ENCODE data around the gene YKT6.

The YKT6 gene

GRCh38 chr7:44258865-44259546, 58.2 kb downstream of the YKT6 start:
- DNase-seq (ENCODE audit: low read depth in 2 of 2): no peak

DNA sequence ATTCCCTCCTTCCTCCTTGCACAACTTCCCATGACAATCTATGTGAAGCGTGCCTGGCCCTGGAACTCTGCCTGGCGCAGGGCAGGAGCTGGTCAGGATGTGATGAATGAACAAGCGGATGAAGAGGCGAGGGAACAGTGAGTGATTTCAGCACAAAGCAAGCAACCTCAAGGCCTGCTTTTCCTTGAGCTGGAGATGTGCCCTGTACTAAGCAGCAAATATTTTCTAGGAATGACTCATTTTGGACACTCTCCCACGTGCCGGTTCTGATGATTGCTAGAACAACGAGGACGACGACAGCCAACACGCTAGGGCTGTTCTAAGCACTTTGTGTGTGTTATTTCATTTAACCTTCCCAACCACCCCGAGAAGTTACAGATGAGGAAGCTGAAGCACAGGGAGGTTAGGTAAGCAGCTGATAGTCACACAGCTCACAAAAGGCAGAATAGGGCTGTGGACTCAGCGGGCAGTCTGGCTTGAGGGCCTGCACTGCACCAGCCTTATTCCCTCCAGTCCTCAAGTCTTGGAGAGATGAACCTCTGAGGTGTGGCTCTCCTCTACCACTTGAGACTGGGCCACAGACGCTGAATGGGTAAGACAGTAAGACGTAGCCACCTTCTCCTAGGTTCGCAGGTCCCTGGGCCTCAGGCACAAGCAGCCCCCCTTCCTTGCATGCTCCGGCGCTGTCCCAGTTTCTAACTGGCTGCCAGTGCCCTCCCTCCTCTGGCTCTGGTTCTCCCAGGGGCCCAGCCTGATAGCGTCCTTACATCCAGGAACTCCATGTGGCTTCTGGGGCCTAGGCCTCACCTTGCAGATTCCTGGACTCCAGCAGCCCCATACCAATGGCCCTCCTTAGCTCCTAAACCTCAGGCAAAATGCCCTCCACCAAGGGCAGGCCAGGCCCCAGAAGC, 59.0 kb downstream of the YKT6 start:
- DNase-seq (ENCODE audit: low read depth in 2 of 2): no peak

DNA sequence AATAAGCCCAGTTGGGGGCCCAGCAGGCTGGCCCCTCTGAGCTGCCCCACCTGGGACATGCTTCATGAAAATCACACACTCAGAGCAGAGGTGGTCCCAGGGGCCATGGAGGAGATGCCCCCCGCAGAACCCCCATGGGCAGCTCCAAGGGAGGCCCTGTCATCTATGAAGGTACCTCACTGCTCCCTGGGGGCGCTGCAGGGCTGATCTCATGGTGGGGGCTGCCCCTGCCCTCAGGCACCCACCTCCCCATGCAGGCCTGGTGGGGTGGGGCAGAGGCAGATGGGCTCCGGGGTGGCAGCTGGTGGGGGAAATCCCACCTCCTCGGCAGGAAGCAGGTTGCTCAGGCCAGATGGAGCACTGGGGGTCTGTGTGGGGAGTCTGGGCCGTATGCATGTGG, 60.5 kb downstream of the YKT6 start:
- no peak for DNase-seq (ENCODE audit: low read depth in 2 of 2)

GRCh38 chr7:44262031-44262430, 61.3 kb downstream of the YKT6 start:
- DNase-seq (ENCODE audit: low read depth in 2 of 2): no peak

DNA sequence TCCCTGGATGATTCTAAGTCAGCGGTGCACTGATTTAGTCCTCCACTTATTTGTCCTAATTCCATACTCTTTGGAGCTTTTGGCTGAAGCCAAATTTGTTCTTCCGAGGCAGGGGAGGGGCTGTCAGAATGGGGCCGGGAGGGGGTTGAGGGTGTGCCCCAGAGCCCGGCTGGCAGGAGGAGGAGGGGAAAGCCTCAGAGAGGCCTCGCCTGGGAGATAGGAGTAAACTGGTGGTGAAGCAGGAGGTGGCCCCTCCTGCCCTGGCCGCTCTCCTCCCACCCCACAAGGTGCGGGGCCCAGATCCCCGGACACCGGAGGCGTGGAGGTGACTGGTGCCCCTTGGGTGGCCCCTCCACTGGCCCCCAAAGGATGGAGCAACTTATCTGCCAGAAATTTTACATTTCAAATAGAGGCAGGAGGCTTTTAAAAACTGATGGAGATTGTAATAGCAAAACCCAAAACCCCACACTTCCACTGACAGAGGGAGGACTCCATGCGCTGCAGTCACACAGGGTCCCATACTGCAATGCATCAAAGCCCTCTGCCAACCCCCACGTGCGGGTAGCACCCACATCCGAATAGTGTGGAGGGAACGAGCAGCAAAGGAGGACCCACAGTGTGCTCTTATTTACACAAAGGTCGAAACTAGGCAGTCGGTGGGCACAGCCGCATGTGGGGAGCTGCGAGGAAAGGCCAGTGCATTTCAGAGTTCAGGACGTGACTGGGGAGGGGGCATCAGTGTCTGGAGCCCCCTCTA, 62.7 kb downstream of the YKT6 start:
- no peak for DNase-seq (ENCODE audit: low read depth in 2 of 2)
